Measurements from ENCODE around the gene TCF25.

The TCF25 gene

DNA sequence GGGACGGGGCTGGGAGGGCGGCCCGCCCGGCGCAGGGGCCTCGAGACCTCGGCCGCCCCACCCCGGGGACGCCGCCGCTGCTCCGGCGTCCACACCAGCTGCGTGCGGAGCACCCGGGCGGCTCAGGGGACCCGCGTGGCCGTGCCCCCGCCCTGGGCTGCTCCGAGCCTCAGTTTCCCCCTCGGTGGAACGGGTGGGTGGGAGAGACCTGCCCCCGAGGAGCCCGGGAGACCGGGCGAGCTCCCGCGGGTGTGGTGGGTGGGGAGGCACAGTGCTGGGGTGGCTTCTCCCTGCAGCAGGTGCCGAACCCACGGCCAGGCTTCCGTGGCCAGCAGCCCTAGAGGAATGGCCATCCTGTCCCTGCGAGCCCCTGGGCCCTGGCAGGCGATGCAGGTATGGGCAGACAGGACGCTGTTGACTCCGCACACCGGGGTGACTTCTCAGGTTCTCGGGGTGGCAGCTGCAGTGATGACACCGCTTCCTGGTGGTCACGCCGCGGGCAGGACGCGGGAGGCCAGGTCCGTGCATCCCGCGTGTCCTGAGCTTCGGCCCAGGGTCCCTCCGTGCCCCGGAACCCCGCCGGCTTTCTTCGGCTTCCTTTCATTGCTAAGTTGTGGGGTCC is 75.8 kb downstream of the TCF25 start:
- ChIA-PET POLR2A (interaction anchor here (0.5 to 1.2 kb wide), 3 partner anchors 28 to 224 kb away, joined by 3 to 4 read pairs (median 4); partner anchors contain the start of gene MC1R), CTCF (interaction anchor here (0.7 to 1.3 kb wide), 2 partner anchors 23 to 69 kb away, joined by 3 to 5 read pairs; no protein-coding TSS in a partner anchor)
- H3K4me1 ChIP-seq (ENCODE audit: control insufficient read depth, insufficient read depth, low read length) = no peaks in the 10 kb centered on the region
- no peaks in the 10 kb centered on the region for H3K9me3 ChIP-seq (ENCODE audit: control insufficient read depth, insufficient read depth, low read depth, low read length)
- TF ChIP-seq, protein P1, sequence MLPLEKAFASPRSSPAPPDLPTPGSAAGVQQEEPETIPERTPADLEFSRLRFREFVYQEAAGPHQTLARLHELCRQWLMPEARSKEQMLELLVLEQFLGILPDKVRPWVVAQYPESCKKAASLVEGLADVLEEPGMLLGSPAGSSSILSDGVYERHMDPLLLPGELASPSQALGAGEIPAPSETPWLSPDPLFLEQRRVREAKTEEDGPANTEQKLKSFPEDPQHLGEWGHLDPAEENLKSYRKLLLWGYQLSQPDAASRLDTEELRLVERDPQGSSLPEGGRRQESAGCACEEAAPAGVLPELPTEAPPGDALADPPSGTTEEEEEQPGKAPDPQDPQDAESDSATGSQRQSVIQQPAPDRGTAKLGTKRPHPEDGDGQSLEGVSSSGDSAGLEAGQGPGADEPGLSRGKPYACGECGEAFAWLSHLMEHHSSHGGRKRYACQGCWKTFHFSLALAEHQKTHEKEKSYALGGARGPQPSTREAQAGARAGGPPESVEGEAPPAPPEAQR (tag by site-specific recombination; IDR thresholded peaks at IDR 0.05) = no peak
- TF ChIP-seq, protein P2, sequence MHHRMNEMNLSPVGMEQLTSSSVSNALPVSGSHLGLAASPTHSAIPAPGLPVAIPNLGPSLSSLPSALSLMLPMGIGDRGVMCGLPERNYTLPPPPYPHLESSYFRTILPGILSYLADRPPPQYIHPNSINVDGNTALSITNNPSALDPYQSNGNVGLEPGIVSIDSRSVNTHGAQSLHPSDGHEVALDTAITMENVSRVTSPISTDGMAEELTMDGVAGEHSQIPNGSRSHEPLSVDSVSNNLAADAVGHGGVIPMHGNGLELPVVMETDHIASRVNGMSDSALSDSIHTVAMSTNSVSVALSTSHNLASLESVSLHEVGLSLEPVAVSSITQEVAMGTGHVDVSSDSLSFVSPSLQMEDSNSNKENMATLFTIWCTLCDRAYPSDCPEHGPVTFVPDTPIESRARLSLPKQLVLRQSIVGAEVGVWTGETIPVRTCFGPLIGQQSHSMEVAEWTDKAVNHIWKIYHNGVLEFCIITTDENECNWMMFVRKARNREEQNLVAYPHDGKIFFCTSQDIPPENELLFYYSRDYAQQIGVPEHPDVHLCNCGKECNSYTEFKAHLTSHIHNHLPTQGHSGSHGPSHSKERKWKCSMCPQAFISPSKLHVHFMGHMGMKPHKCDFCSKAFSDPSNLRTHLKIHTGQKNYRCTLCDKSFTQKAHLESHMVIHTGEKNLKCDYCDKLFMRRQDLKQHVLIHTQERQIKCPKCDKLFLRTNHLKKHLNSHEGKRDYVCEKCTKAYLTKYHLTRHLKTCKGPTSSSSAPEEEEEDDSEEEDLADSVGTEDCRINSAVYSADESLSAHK (tag by site-specific recombination; IDR thresholded peaks at IDR 0.05) = no peak
- TF ChIP-seq, protein P3, sequence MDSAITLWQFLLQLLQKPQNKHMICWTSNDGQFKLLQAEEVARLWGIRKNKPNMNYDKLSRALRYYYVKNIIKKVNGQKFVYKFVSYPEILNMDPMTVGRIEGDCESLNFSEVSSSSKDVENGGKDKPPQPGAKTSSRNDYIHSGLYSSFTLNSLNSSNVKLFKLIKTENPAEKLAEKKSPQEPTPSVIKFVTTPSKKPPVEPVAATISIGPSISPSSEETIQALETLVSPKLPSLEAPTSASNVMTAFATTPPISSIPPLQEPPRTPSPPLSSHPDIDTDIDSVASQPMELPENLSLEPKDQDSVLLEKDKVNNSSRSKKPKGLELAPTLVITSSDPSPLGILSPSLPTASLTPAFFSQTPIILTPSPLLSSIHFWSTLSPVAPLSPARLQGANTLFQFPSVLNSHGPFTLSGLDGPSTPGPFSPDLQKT (IDR thresholded peaks at IDR 0.05; ENCODE audit: borderline replicate concordance, low read depth, low read length) = no peak
- TF ChIP-seq ZFP69B (tag by site-specific recombination; IDR thresholded peaks at IDR 0.05) = no peak
- TF ChIP-seq KLF1 (tag by site-specific recombination; IDR thresholded peaks at IDR 0.05) = 0 out of 2 replicates have a peak, but pooled peaks have one; percentile 17
- TF ChIP-seq ZNF10 (tag by site-specific recombination; IDR thresholded peaks at IDR 0.05) = 0 out of 2 replicates have a peak, but pooled peaks have one; percentile 19
- TF ChIP-seq, protein P4, sequence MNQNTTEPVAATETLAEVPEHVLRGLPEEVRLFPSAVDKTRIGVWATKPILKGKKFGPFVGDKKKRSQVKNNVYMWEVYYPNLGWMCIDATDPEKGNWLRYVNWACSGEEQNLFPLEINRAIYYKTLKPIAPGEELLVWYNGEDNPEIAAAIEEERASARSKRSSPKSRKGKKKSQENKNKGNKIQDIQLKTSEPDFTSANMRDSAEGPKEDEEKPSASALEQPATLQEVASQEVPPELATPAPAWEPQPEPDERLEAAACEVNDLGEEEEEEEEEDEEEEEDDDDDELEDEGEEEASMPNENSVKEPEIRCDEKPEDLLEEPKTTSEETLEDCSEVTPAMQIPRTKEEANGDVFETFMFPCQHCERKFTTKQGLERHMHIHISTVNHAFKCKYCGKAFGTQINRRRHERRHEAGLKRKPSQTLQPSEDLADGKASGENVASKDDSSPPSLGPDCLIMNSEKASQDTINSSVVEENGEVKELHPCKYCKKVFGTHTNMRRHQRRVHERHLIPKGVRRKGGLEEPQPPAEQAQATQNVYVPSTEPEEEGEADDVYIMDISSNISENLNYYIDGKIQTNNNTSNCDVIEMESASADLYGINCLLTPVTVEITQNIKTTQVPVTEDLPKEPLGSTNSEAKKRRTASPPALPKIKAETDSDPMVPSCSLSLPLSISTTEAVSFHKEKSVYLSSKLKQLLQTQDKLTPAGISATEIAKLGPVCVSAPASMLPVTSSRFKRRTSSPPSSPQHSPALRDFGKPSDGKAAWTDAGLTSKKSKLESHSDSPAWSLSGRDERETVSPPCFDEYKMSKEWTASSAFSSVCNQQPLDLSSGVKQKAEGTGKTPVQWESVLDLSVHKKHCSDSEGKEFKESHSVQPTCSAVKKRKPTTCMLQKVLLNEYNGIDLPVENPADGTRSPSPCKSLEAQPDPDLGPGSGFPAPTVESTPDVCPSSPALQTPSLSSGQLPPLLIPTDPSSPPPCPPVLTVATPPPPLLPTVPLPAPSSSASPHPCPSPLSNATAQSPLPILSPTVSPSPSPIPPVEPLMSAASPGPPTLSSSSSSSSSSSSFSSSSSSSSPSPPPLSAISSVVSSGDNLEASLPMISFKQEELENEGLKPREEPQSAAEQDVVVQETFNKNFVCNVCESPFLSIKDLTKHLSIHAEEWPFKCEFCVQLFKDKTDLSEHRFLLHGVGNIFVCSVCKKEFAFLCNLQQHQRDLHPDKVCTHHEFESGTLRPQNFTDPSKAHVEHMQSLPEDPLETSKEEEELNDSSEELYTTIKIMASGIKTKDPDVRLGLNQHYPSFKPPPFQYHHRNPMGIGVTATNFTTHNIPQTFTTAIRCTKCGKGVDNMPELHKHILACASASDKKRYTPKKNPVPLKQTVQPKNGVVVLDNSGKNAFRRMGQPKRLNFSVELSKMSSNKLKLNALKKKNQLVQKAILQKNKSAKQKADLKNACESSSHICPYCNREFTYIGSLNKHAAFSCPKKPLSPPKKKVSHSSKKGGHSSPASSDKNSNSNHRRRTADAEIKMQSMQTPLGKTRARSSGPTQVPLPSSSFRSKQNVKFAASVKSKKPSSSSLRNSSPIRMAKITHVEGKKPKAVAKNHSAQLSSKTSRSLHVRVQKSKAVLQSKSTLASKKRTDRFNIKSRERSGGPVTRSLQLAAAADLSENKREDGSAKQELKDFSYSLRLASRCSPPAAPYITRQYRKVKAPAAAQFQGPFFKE (tag by site-specific recombination; IDR thresholded peaks at IDR 0.05; ENCODE audit: borderline replicate concordance) = 0 out of 2 replicates have a peak, but pooled peaks have one; percentile 18
- no peak overlapping the region; the same call in 1 of the 2 replicates for H3K27ac ChIP-seq (ENCODE audit: extremely low read depth, low read depth, low read length)
- peak overlapping the region; percentile 61 for H3K4me3 ChIP-seq (ENCODE audit: low read depth, low read length)
- peaks cover 0 to 8% of the 10 kb centered on the region in 2 experiments; a peak in 2 of 3 replicates for H3K36me3 ChIP-seq (ENCODE audit: control insufficient read depth in 2 of 2, insufficient read depth in 1 of 2, low read length in 2 of 2)

DNA sequence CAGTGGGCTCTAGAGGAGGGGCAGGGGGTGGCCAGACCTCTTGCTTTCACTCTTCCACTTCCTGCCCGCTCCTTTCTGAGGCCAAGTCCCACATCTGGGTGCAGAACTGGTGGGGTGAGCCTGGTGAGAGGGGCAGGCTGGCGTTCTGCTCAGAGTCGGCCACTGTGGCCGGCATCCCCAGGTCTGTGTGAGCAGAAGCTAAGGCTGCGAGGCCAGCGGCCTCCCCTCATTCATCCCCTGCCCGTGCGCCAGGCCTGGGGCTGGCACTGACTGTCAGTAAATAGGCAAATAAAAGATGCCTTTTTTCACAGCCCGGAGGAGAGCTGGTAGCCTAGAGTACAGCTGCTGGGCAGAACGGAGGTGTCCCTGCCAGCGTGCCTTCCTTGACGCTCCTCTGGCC is 76.4 kb downstream of the TCF25 start:
- H3K27ac ChIP-seq (ENCODE audit: extremely low read depth, low read depth, low read length) = no peak overlapping the region
- CTCF ChIA-PET = interaction anchor here (0.7 to 1.3 kb wide), 2 partner anchors 22 to 70 kb away, joined by 3 to 5 read pairs; no protein-coding TSS in a partner anchor
- H3K4me1 ChIP-seq (ENCODE audit: control insufficient read depth, insufficient read depth, low read length) = no peaks in the 10 kb centered on the region
- peak overlapping the region; percentile 61 for H3K4me3 ChIP-seq (ENCODE audit: low read depth, low read length)
- H3K36me3 ChIP-seq (ENCODE audit: control insufficient read depth in 2 of 2, insufficient read depth in 1 of 2, low read length in 2 of 2) = peaks cover 0 to 13% of the 10 kb centered on the region in 2 experiments; a peak in 2 of 3 replicates
- TF ChIP-seq ZNF530 (tag by site-specific recombination; IDR thresholded peaks at IDR 0.05; ENCODE audit: low read depth) (no peak), ZNF248 (tag by site-specific recombination; IDR thresholded peaks at IDR 0.05) (no peak)
- TF ChIP-seq, protein P4 (tag by site-specific recombination; IDR thresholded peaks at IDR 0.05; ENCODE audit: borderline replicate concordance) = 0 out of 2 replicates have a peak, but pooled peaks have one; percentile 4
- TF ChIP-seq, protein P5, sequence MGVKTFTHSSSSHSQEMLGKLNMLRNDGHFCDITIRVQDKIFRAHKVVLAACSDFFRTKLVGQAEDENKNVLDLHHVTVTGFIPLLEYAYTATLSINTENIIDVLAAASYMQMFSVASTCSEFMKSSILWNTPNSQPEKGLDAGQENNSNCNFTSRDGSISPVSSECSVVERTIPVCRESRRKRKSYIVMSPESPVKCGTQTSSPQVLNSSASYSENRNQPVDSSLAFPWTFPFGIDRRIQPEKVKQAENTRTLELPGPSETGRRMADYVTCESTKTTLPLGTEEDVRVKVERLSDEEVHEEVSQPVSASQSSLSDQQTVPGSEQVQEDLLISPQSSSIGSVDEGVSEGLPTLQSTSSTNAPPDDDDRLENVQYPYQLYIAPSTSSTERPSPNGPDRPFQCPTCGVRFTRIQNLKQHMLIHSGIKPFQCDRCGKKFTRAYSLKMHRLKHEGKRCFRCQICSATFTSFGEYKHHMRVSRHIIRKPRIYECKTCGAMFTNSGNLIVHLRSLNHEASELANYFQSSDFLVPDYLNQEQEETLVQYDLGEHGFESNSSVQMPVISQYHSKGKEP (tag by site-specific recombination; IDR thresholded peaks at IDR 0.05) = no peak
- POLR2A ChIA-PET = interaction anchor here (0.5 to 1.2 kb wide), 2 partner anchors 28 to 225 kb away, joined by 4 read pairs; no protein-coding TSS in a partner anchor
- H3K9me3 ChIP-seq (ENCODE audit: control insufficient read depth, insufficient read depth, low read depth, low read length) = no peaks in the 10 kb centered on the region

All from HEK293 (cell line).